Fibroblast of gingiva (primary cell): ENCODE data around the gene SH3BP2.

Source experiments
- DNase-seq: peaks from one replicate; pipeline ENCODE4 v3.0.0-alpha.2; 2011; ENCODE audit warnings: low read depth

Gene SH3BP2

DNA sequence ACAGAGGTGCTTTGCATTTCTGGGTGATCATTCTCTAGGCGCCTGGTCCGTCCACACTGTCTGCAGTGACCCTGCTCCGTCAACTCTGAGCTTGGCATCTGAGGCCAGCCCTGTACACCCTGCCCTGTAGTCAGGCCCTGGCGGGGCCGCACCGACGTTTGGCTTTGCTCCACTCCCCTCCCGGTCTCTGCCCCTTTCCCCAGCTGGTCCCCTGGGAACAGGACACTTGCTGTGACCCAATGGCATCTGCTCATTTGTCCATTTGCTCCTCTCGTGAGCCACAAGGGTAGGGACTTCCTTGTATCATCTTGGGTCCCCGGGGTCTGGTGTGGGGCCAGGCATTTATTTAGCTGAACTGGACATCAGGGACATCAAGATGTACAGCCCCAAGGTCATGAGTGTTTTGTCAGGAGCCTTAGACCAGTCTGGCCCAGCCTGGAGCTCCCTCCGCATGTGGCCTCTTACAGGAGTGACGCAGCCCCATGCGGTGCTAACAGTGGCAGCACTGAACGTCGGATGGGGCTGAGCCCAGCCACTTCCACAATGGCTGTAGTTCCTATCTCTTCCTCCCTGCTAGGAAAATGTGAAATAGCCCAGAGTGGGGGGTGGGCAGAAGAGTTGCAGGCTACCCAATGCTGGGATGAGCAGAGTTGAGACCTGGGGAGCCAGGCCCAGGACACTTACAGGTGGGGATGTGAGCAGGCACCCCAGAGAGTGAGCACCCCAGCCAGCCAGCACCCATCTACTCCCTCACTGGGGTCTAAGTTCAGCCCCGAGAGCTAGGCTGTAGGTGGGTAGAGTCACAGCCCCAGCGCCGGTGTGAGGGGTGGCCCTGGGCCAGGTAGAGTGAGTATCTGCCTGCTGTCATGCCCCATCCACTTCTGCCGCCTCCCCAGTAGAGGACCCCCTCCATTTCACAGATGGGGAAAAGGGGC lies 2.0 kb upstream of the SH3BP2 start:
- no peak for DNase-seq

DNA sequence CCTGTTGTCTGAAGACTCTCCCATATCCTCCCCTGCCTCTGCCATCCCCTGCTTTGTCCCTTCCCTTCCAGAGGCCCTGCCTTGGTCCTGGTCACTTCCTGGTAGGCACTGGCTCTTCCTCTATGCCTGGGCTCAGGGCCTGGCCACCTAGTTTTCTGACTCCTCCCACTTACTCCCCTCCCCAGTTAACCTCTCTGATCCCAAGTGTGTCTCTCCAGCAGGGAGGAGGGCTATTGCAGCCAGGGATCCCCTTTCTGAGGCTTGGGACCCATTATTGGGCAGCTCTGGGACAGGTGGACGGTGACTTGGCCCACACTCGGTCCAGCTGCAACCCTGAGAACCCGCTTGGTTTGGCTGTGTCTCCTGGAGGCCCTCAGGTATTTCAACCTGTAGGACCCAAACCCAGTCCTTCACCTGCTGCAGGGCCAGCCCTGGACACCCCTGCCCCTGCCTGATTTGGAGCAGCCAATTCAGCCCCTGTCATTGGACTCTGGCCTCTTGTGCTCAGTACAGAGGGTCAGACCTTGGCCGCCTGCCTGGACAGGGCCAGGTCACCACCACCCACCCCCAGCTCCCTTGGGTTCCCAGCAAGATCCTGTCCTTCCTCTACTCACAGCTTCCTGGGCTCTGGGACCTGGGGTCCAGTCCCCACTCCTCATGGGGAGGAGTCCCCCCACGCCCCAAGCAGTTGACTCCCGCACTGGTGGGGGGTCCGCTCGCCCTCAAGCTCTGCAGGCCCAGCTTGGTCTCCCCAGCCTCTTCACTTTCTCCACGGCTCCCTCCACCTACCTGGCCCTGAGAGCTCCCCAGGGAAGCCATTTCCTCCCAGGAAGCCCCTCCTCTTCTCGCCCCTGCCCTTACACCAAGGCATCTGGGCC lies 1.1 kb upstream of the SH3BP2 start:
- no peak for DNase-seq

DNA sequence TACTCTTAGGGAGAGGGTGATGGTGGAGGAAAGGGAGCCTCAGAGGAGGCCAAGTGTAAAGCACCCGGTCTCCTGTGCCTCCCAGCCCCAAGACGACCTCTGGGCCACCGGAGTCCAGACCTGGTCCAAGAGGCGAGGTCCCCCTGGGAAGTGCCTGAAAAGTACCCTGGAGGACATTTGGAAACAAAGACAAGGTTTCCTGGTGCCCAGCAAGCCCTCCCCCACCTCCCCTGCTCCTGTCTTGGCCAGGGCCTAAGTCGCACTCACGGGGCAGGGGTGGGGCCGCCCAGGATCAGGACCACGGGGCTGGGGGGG lies 532 bp upstream of the SH3BP2 start:
- DNase-seq, result no peak

DNA sequence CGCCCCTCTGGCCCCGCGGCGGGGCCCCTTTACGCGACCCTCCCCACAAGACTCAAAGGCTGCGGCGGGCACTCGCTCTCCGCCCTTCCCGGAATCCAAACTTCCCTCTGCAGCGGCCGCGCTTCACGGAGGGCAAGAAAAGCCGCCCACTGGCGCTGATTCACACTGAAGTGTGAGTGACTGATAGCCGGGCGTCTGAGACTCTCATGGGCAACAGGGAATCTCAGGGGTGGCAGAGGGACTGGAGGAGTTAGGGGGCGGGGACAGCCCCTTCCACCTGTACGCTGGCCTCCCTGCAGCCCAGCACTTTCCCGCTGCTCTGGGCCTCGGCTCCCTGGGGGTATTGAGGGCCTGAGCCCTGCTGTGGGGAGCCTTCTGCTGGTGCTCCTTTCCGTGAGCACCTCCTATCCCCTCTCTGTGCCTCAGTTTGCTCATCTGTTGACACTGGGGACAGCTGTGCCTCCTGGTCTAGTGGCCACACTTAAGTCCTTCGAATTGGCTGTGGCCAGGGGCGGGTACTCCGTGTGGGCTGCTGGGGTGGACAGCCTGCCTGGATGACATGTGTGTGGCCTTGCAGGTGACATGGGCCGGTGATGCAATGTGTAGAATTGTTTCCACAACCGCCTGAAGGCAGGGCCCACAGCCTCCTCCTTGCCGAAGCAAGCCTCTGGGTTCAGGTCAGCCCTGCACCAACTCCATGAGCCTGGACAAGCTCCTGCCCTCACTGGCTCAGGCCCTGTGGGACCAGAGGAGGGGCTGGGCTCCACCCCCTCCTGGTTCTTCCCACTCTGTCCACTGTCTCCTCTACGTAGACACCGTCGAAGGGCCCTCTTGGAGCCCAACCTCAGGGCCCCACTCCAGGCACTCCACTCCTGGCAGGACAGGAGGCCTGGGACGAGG lies 951 bp downstream of the SH3BP2 start:
- peak; percentile 60 for DNase-seq

DNA sequence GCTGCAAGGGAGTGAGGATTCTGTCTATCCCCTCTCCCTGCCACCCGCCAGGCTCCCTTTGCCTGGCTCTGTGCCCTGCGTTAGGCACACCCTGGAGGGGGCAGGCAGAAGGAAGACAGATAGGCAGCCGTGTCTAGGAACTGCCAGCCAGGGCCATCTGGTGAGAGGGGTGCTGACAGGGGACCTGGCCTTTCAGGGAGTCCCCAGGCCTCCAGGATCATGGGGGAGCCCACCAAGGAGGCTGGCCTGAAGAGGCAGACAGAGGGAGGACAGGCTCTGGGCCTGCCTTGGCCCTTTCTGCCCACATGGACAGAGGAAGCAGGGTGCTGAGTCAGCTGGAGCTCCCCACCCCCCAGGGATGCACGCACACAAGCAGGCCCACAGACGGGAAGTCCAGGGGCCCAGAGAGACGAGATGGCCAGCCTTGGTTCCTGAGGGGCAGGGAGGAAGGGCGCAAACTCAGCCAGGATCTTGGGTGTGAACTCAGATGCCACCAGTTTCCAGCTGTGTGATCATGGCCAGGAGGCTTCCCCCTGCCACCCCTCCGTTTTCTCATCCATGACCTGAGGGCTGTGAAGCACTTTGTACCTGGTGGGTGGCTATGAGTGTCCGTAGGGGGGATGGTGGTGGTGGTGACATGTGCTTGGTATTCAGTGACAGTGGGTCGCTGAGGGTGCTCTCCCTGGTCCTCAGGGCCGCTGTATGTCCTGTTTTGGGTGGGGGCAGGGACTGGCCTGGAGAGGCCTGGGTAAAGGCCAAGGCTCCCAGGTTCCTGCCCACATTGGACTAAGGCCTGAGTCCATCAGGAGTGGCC lies 1.8 kb downstream of the SH3BP2 start:
- DNase-seq, result peak; percentile 74

DNA sequence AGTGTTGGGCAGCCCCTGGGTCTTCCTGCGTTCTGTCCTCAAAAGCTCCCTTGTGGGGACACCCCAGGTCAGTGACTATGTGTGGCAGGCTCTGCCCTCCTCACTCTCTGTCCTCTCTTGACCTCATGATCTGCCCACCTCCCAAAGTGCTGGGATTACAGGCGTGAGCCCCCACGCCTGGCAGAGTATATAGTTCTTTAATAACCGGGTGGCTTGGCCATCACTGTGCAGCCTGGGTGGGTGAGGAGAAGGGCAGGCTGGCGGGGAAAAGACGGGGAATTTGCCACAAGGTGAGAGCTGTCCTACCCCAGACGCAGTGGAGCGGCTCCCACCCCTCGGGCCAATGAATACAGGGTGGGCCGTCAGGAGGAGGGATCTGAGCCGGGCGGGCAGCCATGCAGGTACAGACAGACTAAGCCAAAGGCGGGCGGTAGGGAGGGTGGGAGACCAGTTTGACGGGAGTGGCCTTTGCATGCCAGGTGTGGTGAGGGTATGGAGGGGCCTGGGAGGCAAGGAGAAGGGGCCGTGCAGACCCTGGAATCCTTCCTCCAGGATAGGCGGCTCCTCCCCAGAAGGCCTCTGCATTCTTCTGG lies 2.5 kb downstream of the SH3BP2 start:
- no peak for DNase-seq

DNA sequence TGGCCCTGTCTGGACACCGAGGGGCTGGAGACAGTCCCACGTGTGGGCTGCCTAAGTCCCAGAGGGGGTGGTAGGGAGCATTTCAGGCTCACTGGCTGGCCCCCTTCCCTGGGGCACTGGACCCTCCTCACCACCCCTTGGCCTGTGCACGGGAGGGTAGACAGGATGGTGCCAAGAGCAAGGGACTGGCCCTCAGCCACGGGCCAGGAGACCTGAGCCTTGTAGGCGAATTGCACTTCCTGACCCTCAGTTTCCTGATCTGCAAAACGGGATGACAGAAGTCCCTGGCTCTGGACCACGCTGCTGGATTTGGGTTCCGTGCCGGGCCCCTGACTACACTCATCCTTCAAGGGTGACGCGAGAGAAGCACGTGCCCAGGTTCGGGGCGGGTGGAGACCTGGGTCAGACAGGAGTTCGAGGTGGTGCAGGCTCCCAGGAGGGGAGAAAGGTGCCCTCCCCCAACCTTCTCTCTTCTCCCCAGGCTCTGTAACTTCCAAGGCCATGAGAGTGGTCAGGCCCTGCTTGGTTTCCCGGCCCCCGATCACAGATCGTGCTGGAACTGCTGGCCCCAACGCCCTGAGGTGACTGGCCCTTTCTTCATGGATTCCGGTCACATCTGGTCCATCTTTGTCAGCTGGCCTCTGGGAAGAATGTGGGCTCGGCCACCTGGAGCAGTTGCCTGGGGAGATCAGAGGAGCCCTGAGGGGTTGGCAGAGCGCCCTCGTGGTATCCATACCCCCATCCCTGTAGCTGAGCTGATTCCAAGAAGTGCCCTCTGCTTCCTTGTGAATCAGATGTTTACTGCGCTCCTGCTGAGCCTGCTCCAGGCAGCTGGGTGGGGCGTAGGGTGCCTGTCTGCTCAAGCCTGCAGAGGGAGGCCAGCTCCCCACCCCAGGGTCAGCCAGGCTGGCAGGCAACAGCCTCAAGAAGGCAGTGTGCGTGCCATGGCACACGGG lies 3.3 kb downstream of the SH3BP2 start:
- peak; percentile 67 for DNase-seq

DNA sequence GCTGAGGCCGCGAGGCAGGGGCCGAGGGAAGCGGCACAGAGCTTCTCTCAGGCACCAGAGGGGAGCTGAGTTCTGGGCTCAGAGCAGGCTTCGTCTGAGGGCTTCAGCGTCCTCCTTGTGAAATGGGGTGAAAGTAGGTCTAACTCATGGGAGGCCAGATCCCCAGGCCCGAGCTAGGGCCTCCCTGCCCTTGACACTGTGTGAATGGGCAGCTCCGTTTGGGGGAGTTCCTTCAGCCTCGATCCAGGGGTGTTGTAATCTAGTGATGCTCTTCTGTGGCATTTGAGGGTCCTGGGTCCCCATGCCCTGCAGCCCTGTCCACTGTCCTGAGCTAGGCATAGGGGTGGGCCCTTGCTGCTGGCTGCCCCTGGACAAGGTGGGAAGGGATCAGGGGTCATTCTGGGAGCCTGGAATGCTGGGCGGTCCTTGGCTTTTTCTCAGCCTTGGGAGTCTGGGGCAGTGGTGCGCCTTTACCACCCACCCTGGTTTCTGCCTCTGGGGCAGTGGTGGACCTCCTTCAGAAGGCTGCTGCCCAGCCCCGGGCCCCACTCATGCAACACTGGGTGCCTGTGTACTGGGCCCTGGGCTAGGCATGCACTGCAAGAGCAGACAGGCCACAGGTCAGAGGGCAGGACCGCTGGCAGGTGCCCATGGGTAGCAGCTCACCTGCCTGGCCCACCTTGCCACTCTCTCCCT lies 4.1 kb downstream of the SH3BP2 start:
- no peak for DNase-seq

DNA sequence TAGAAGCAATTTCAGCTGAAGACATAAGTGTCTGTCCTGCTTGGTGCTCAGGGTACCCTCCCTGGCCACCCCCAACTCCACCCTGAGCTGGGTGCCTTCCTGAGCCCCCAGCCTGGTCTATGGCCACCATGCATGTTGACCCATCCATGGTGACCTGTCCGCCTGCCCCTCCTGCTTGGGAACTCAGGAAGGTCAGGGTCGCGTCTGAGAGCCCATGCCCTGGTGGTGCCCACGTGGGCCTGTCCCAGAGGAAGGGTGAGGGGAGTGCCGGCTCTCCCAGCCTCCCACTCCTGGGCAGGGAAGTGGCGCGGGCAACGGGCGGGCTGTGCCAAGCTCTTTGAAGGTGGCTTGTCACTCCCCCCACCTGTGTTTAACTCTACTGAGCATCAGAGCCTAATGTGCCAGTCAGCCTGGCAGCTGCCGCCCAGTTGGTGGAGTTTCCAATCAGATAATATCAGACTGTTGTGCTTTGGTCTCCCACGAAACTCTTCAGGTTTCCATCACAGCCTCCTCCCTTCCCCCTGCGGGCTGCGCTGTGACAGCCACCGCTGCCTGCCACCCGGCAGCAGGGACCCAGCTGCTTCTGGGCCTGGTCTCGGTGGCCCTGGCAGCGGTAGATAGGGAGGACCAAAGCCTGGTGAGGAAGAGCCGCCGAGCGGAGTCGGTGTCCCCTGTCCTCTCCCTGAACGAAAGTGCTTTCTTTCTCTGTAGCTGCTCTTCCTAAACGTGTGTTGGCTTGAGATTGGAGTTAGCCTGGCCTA lies 4.8 kb downstream of the SH3BP2 start:
- no peak for DNase-seq

DNA sequence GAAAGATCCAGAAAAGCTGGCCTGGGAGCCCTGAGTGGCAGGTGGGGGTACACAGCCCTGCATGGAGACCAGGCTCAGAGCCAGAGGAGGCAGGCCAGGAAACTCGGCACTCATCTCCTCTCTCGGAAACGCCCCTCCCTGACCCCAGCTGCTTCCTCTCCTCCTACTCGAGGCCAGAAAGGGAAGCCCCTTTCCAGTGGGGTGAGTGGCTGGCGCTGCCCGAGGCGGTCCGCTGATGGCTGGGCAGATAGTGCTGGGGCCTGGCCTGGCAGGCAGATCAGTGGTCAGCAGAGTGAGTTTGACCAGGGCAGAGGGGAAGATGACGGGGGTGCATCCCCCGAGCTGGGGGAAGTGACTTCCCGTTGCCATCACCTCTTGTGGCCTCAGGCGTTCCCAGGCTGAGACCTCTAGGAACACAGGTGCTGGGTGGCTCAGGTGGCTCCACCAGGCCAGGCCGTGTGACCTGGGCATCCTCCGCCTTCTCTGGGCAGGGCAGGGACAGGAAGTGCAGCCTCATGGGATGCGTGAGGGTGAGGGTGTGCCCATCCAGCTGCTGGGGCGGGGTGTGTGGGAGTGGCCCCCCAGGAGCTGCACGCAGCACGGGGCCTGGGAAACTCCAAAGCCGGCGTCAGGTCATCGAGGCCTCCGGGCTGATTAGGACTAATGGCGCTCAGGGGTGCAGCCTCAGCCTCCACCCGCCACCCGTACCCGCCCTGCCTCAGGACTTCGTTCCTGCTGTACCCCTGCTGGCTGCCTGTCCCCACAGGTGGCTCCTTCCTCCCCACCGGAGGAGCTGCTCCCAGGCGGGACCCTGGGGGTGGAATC lies 5.7 kb downstream of the SH3BP2 start:
- no peak for DNase-seq

DNA sequence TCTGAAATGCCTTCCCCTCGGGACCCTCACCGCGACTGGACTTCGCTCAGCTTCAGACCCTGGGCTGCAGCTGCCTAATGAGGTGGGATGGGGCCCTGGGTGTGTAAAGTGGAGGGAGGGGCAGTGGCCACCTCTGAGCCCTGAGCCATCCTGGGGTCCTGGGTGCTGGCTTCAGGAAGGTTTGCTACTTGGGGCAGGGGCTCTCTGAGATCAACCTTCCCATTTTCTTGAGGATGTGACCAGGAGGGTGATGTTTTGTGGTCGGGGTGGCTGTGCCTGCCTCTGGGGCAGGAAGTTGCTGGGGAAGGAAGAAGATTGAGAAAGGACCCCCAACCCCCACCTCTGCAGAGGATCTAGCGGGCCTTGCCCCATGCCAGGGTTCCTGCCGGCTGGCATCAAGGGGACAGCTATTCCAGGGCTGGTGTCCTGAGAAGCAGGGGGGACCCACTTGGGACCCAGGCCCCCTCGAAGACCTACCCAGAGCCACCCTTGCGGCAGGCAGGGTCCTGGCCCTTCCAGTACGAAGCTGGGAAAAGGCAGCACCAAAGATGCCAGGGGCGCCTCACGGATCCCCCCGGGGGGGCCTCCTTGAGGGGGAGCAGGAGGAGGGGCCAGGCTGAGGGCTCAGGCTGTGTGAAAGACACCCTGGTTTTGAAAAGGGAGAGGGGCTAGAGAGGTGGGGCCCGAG lies 6.5 kb downstream of the SH3BP2 start:
- no peak for DNase-seq

DNA sequence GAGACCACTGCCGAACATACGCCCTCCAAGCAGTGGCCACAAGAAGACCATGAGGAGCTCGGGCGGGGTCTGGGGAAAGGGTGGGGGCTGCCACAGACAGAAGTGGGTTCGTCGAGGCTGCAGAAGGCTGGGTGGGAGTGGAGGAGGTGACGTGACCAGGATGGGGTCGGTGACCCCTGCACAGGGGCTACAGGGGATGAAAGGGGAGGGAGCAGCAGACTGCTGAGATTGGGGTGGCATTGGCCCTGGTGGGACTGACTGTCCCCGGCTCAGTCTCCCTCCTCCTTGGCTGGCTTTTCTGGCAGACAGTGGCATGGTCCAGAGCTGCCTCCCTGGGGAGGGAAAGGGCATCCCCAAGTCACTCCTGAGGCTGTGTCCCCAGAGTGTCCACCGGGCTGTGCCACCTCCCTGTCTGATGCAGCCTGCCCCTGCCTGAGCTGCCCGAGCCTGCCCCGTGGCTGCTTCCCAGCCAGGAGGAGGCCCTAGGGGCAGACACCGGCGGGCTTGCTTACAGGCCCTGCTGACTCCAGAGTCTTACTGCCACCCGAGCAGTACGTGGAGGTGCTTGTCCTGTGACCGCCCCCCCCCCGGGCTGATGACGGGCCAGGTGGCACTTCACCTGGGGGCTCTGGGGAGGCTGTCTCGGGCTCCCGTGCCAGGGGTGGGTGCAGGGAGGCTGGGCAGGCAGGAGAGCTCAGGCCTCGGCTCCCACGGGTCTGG lies 7.2 kb downstream of the SH3BP2 start:
- DNase-seq, result no peak

DNA sequence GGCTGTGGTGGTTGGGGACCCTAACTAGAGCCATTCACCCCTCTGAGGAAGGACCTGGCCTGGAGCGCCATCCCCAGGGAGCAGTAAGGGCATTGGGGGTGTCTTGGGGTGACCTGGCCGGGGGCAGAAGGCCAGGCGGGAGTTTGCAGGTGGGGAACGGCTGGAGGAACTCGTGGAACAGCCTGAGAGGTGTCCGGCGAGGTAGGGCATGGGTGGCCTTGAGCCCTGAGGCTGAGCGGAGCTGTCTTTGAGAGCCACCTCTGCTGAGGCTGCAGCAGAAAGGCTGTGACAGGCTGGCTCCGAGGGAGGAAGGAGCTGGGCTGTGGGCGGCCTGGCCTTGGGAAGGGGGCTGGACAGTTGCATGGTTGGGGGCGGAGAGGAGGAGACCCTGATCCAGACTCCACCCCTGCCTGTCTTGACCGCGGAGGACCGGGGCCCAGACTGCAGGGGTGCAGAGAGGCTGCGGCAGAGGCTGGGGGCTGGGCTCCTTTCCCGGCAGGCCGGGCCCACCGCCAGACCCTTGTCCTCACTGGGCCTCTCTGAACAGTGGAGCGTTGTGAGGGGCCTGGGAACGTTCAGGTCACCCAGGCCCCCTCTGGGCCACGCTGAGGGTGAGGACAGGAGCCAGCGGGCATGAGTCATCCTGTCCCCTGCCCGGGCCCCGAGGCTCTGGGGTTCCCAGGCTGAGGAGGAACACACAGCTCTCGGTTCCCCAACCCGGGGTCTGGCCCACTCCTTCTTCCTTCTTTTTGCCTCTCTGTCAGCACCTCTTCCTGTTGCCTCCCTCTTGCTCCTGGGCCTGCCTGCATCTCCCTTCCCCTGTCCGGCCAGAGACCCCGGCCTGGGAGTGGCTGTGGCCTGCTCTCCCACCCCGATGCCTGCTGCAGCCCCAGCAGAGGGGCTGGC lies 8.1 kb downstream of the SH3BP2 start:
- DNase-seq, result peak; percentile 61

DNA sequence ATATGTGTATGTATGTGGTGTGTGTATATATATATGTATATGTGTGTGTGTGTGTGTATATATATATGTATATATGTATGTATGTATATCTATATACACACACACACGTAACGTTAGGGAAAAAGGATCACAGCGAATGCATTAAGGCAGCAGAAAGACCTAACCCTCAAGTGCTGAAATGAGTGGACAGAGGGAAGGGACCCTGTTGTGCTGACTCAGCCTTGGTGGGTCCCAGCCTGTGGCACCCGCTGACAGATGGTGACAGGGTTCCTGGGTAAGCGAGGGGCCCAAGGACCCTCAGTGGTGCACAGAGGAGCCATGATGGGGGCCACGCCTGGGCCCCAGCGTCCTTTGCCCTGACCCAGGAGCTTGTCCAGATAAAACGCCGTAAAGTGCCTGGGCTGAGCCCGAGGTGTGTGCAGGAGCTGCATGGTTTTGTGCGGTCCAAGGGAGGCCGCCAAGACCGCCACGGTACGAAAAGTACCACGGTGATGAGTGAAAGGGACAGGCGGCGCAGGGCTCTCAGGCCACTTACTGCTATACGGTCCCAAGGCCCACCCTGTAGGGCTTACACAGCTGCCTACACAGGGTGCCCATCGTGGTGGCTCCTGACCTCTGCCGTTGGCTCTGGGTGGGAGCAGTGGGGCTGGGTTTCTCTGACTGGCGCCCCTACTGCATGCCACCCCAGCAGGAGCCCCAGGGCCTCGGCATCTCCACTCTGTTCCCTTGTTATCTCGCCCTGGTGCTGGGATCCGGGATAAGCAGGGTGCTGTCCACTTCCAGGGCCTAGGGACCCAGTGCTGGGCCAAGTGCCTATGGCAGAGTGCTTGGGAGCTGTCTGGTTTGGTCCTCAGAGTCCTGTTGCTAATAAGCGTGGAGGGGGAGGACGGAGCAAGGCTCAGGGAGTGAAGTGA lies 10.0 kb downstream of the SH3BP2 start:
- no peak for DNase-seq
